HPDE6-E6E7 (cell line): Measurements from ENCODE around the gene PRDX5.

Experiments used
- DNase-seq: peaks from one replicate; pipeline ENCODE4 v3.0.0; 2011; ENCODE audit warnings: missing footprints; ENCODE audit errors: extremely low spot score

Gene PRDX5

GRCh38 chr11:64317961-64318765, at the start of gene PRDX5:
Gene PRDX5, plus strand, starts transcription at chr11:64318121. Its CDS starts 95 bp downstream, at chr11:64318216.
- peak; percentile 92 for DNase-seq

- no peak for DNase-seq
These were observed 48.9 kb upstream of the PRDX5 start for GRCh38 chr11:64268893-64269539.

DNA sequence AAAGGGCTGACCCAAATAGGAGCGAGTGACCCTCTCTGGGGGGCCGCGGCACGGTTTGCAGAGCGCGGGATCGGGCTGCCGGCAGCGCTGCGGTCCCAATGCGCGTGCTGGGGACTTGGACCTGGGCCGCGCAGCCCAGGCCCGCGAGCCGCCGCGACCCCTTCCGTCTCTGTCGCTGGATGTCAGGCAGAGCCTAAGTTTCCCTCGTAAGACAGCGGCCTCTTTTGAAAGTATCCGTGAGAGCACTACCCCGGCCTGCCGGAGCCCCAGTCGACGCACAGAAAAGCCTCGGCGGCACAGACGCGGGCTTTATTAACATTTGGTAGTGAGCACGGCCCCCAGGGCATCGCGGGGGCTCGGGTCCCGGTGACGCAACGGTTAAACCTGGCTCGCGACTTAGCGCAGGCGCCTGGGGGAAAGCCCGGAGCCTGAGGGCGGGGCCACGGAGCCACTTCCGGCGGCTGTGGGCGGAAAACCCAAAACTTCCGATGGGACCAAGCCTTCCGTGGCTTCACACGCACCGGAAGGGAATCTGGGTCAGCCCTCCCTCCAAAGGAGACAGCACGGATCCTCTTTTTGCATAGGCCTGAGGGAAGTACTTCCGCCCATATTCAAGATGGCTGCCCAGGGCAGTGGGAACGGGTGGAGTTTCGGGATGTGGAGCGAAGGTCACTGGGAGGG, 48.2 kb upstream of the PRDX5 start:
- peak; percentile 87 for DNase-seq

- DNase-seq: no peak
These were observed 42.7 kb upstream of the PRDX5 start for GRCh38 chr11:64275031-64275800.

GRCh38 chr11:64275841-64276240, 42.1 kb upstream of the PRDX5 start:
- no peak for DNase-seq

- peak; percentile 83 for DNase-seq
These were observed 41.1 kb upstream of the PRDX5 start for GRCh38 chr11:64276653-64277431.

- no peak for DNase-seq
These were observed 39.2 kb upstream of the PRDX5 start for GRCh38 chr11:64278576-64279190.

- DNase-seq: no peak
These were observed 35.8 kb upstream of the PRDX5 start for GRCh38 chr11:64281957-64282770.

GRCh38 chr11:64283092-64283491, 34.8 kb upstream of the PRDX5 start:
- no peak for DNase-seq

- peak; percentile 98 for DNase-seq
These were observed 33.6 kb upstream of the PRDX5 start, which contains the start of gene BAD for GRCh38 chr11:64284048-64284961. Gene BAD, minus strand, starts transcription at chr11:64284665. Its CDS starts 297 bp downstream, at chr11:64284368.

DNA sequence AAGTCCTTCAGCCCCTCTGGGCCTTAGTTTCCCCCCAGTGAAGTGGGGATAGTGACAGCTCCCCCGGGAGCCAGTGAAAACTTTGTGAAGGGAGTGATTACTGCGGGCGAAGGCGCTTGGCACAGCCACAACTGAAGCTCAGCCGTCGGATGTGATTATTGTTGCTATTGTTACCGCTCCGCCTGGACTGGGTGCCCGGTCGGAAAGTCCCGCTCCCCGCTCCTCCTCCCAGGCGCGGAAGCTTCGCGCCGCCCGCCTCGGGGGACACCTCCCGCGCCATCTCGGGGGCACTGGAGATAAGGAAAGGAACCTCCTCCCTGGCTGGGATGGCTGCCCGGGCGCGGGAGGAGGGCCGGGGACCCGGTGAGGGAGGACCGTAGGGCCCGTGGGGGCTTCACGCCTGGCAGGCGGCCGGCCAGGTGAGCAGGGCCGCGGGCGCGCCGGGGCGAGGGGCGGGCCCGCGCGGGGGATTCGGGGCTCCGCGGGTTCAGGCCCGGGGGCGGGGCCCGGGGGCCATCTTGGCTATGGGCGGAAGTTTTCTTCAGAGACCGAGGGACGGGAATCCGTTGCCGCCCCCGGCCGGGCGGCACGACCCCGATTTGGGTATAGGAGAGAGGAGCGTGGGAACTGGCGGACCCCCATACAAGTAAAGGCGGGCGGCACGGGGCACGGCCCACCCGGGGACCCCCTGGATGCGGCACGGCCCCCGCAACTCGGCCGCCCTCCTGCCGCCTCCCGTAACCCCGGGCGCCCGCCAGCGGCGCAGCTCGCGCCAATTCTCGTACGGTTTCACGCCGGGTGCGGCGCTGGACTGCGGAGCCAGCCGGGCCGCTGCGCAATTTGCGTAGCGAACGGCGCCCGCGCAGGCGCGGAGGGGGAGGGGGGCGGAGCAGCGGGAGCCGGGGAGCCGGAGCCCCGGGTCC, 32.7 kb upstream of the PRDX5 start, which contains the start of gene GPR137:
Gene GPR137 (plus strand): TSS at position 887 of the 923 bp plus-strand sequence. CDS start 677 bp downstream, outside the sequence.
- DNase-seq: peak; percentile 72

DNA sequence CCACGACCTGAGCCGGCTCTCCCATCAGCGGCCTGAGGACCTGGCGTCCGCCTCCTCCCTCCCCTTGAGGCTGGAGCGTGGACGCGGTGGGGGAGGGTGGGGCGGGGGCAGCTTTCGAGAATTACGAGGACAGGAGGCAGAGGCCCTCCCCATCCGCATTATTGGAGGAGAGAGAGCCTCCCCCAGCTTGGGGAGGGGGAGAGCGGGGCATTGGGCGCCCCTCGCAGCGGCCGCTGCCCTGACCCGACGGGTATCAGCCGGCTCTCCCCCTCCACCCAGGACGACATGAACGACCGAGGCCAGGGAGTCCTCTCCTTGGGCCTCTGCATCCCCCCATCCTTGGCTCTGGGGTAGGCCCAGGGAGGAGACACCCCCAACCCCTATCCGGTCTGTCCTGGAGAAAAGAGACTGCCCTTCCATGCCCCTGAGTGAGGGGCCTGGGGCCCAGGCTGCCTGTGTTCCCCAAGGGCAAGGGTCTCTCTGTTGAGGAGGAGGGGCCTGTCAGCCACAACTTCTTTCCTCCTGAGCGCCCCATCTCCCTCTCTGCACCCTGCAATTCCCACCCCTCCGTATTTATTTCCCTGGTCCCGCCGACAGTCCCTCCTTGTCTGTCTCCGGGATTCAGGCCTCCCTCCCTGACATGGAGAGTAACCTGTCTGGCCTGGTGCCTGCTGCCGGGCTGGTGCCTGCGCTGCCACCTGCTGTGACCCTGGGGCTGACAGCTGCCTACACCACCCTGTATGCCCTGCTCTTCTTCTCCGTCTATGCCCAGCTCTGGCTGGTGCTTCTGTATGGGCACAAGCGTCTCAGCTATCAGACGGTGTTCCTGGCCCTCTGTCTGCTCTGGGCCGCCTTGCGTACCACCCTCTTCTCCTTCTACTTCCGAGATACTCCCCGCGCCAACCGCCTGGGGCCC, 31.8 kb upstream of the PRDX5 start:
- no peak for DNase-seq

GRCh38 chr11:64286801-64287159, 31.1 kb upstream of the PRDX5 start:
- DNase-seq: no peak

DNA sequence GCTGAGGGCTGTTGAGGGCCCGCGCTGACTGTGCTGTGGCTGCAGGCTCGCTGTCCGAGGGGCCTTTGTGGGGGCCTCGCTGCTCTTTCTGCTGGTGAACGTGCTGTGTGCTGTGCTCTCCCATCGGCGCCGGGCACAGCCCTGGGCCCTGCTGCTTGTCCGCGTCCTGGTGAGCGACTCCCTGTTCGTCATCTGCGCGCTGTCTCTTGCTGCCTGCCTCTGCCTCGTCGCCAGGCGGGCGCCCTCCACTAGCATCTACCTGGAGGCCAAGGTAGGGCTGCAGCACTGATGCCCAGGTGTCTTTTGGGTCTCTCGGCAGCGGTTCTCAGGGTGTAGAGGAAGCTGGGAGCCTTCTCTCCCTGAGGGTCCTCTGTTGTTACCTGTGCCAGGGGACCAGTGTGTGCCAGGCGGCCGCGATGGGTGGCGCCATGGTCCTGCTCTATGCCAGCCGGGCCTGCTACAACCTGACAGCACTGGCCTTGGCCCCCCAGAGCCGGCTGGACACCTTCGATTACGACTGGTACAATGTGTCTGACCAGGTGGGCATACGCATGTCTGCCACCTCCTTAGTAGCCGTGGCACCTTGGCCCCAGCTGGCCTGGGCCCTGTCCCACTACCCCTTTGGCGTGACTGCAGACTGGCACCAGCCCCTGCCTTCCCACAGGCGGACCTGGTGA, 30.1 kb upstream of the PRDX5 start:
- DNase-seq: no peak

DNA sequence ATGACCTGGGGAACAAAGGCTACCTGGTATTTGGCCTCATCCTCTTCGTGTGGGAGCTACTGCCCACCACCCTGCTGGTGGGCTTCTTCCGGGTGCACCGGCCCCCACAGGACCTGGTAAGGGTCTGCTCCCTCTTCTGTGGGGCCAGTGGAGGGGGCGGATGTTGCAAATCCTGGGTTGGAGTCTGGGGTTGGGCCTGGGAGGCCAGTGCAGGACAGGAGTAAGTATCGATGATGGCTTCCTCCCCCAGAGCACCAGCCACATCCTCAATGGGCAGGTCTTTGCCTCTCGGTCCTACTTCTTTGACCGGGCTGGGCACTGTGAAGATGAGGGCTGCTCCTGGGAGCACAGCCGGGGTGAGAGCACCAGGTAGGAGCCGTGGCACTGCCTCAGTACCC, 29.6 kb upstream of the PRDX5 start:
- DNase-seq: no peak
